Loucy (cell line): ENCODE measurements around the gene VSX1.

ENCODE experiments used
- H2AFZ ChIP-seq: fragments of 200-600 bp; sonication (generic); 2 replicates; pipeline ENCODE4 v1.6.0; 2016; ENCODE audit warnings: antibody characterized with exemption, mild to moderate bottlenecking, low read length, moderate library complexity
- H3F3A ChIP-seq: fragments of 200-600 bp; 2 replicates; pipeline ENCODE4 v1.6.0; 2016; ENCODE audit warnings: antibody characterized with exemption, low read depth, mild to moderate bottlenecking
- H3K27me3 ChIP-seq: fragments of 200-600 bp; sonication (generic); 2 replicates; pipeline ENCODE4 v1.6.1; 2014; ENCODE audit warnings: low read length, mild to moderate bottlenecking; ENCODE audit not compliant: insufficient read depth, poor library complexity, severe bottlenecking
- H3K36me3 ChIP-seq: fragments of 200-600 bp; sonication (generic); 2 replicates; pipeline ENCODE4 v1.6.1; 2016; ENCODE audit warnings: low read length; ENCODE audit not compliant: insufficient read depth
- H3K4me1 ChIP-seq: fragments of 200-600 bp; sonication (generic); 2 replicates; pipeline ENCODE4 v1.5.1; 2014; ENCODE audit warnings: low read length, mild to moderate bottlenecking; ENCODE audit not compliant: insufficient read depth, poor library complexity, severe bottlenecking
- H3K4me2 ChIP-seq: fragments of 200-600 bp; sonication (generic); 2 replicates; pipeline ENCODE4 v1.6.0; 2014; ENCODE audit warnings: antibody characterized with exemption, low read length, low read depth, mild to moderate bottlenecking; ENCODE audit not compliant: poor library complexity, severe bottlenecking
- H3K4me3 ChIP-seq: fragments of 200-600 bp; sonication (generic); 2 replicates; pipeline ENCODE4 v1.5.1; 2014; ENCODE audit warnings: low read length, mild to moderate bottlenecking, mixed read lengths; ENCODE audit not compliant: poor library complexity, severe bottlenecking
- H3K79me2 ChIP-seq: fragments of 200-600 bp; sonication (generic); 2 replicates; pipeline ENCODE4 v1.6.1; 2014; ENCODE audit warnings: low read length; ENCODE audit not compliant: insufficient read depth
- H3K9ac ChIP-seq: fragments of 200-600 bp; sonication (generic); 2 replicates; pipeline ENCODE4 v1.6.0; 2014; ENCODE audit warnings: mild to moderate bottlenecking, low read depth, low read length, moderate library complexity; ENCODE audit not compliant: poor library complexity, severe bottlenecking
- H3K9me2 ChIP-seq: fragments of 200-600 bp; sonication (generic); replicated peaks from 2 replicates; pipeline ENCODE4 v1.6.1; 2016; ENCODE audit warnings: low read depth, low read length, mixed read lengths
- H3K9me3 ChIP-seq: fragments of 200-600 bp; sonication (generic); 2 replicates; pipeline ENCODE4 v1.6.1; 2014; ENCODE audit warnings: mild to moderate bottlenecking, antibody characterized with exemption, low read length, low read depth; ENCODE audit not compliant: insufficient read depth
- H4K20me1 ChIP-seq: fragments of 200-600 bp; sonication (generic); 2 replicates; pipeline ENCODE4 v1.6.0; 2014; ENCODE audit warnings: antibody characterized with exemption, low read length, mild to moderate bottlenecking; ENCODE audit not compliant: insufficient read depth, poor library complexity, severe bottlenecking
- CTCF ChIP-seq: fragments of 200-600 bp; sonication (generic); conservative IDR thresholded peaks from 2 replicates; pipeline ENCODE4 v1.5.1; 2014; ENCODE audit warnings: mild to moderate bottlenecking, antibody characterized with exemption, low read length
- EZH2phosphoT487 ChIP-seq: fragments of 200-600 bp; IDR thresholded peaks from 2 replicates; pipeline ENCODE4 v1.6.1; 2018; ENCODE audit warnings: antibody characterized with exemption, mild to moderate bottlenecking, moderate library complexity, borderline replicate concordance

Gene VSX1

GRCh38 chr20:25033265-25033923 lies 48.5 kb downstream of the VSX1 start:
- Histone ChIP-seq H3K9me2 (no peaks in the 10 kb centered on the region), H3F3A (peaks cover 11% of the 10 kb centered on the region; the same call in 1 of the 2 replicates), H3K4me2 (no peak overlapping the region), H2AFZ (no peak overlapping the region), H3K27me3 (no peaks in the 10 kb centered on the region), H3K36me3 (peaks cover 18% of the 10 kb centered on the region; the same call in 1 of the 2 replicates), H3K4me3 (no peak overlapping the region), H3K9ac (no peak overlapping the region), H3K9me3 (no peaks in the 10 kb centered on the region), H3K4me1 (peaks cover 50% of the 10 kb centered on the region), H4K20me1 (no peaks in the 10 kb centered on the region), H3K79me2 (peaks cover 51% of the 10 kb centered on the region)
- TF ChIP-seq EZH2phosphoT487 (no peak), CTCF (no peak)

- peaks cover 21% of the 10 kb centered on the region; the same call in 1 of the 2 replicates for H3K36me3 ChIP-seq
- no peak overlapping the region for H3K9ac ChIP-seq
- H3K9me2 ChIP-seq = no peaks in the 10 kb centered on the region
- peaks cover 50% of the 10 kb centered on the region for H3K79me2 ChIP-seq
- peaks cover 11% of the 10 kb centered on the region; the same call in 1 of the 2 replicates for H3F3A ChIP-seq
- H4K20me1 ChIP-seq = no peaks in the 10 kb centered on the region
- no peak overlapping the region for H2AFZ ChIP-seq
- TF ChIP-seq EZH2phosphoT487 (no peak), CTCF (no peak)
- H3K27me3 ChIP-seq = no peaks in the 10 kb centered on the region
- no peak overlapping the region for H3K4me2 ChIP-seq
- H3K4me3 ChIP-seq = no peak overlapping the region
- H3K4me1 ChIP-seq = peaks cover 42% of the 10 kb centered on the region
- no peaks in the 10 kb centered on the region for H3K9me3 ChIP-seq
Observed at GRCh38 chr20:25032478-25033264, 49.3 kb downstream of the VSX1 start.

- Histone ChIP-seq H3K4me1 (peaks cover 36% of the 10 kb centered on the region), H3F3A (peaks cover 10% of the 10 kb centered on the region; the same call in 1 of the 2 replicates), H4K20me1 (no peaks in the 10 kb centered on the region), H3K9me3 (no peaks in the 10 kb centered on the region), H3K79me2 (peaks cover 46% of the 10 kb centered on the region), H3K9me2 (no peaks in the 10 kb centered on the region), H2AFZ (no peak overlapping the region), H3K36me3 (peaks cover 21% of the 10 kb centered on the region; the same call in 1 of the 2 replicates), H3K4me2 (no peak overlapping the region), H3K9ac (no peak overlapping the region), H3K27me3 (no peaks in the 10 kb centered on the region), H3K4me3 (no peak overlapping the region)
- TF ChIP-seq EZH2phosphoT487 (no peak), CTCF (no peak)
Observed at GRCh38 chr20:25032065-25032477, 49.9 kb downstream of the VSX1 start.
